Glutamatergic neuron (in vitro differentiated cells): ENCODE measurements around the gene BPI. TPM values are rescaled to one million over a fixed set of nuclear protein-coding genes. Genes with fewer than 3 reads are reported as not detected.
"Not testable (repeated sequence)": the region's sequence is repeated elsewhere in the genome, so short reads cannot be mapped to it uniquely, and the experiment has no call there.

Source experiments
- DNase-seq: peaks from one replicate; pipeline ENCODE4 v3.0.0; 2022
- H3K27ac Mint-ChIP-seq: one replicate; pipeline ENCODE4 v1.8.0; 2020; ENCODE audit warnings: mild to moderate bottlenecking, mixed read lengths, inconsistent platforms; ENCODE audit not compliant: unreplicated experiment
- H3K27me3 Mint-ChIP-seq: one replicate; pipeline ENCODE4 v1.8.0; 2020; ENCODE audit warnings: mild to moderate bottlenecking, moderate library complexity, mixed read lengths, inconsistent platforms; ENCODE audit not compliant: unreplicated experiment
- H3K36me3 Mint-ChIP-seq: one replicate; pipeline ENCODE4 v1.8.0; 2020; ENCODE audit warnings: mild to moderate bottlenecking, mixed read lengths, inconsistent platforms; ENCODE audit not compliant: unreplicated experiment
- H3K4me1 Mint-ChIP-seq: one replicate; pipeline ENCODE4 v1.8.0; 2020; ENCODE audit warnings: mild to moderate bottlenecking, low read depth, mixed read lengths, inconsistent platforms; ENCODE audit not compliant: unreplicated experiment
- H3K4me3 Mint-ChIP-seq: one replicate; pipeline ENCODE4 v1.8.0; 2020; ENCODE audit warnings: mild to moderate bottlenecking, mixed read lengths, inconsistent platforms; ENCODE audit not compliant: unreplicated experiment
- H3K9me3 Mint-ChIP-seq: one replicate; pipeline ENCODE4 v1.8.0; 2020; ENCODE audit warnings: mild to moderate bottlenecking, moderate library complexity, mixed read lengths, inconsistent platforms; ENCODE audit not compliant: unreplicated experiment
- CTCF ChIP-seq: fragments of 200-600 bp; sonication (generic); IDR thresholded peaks from one replicate; pipeline ENCODE4 v1.5.0; 2021; ENCODE audit not compliant: partially characterized antibody, unreplicated experiment
- total RNA-seq: library from RNA; stranded (reverse); fragmentation: NEBNext Ultra II Directional; extraction: Animal tissue kit (Norgen Biotek cat#: 25700); gene quantifications from one replicate; pipeline ENCODE4 v1.2.1, GENCODE V29; 2021; ENCODE audit not compliant: unreplicated experiment

Gene BPI
- total RNA-seq, 1 donor from 2014 or later = not detected

- Mint-ChIP-seq H3K4me1 (no peaks in the 10 kb centered on the region), H3K4me3 (no peak overlapping the region), H3K9me3 (peaks cover 2% of the 10 kb centered on the region), H3K36me3 (peaks cover 4% of the 10 kb centered on the region), H3K27me3 (peaks cover 7% of the 10 kb centered on the region), H3K27ac (no peak overlapping the region)
- no peak for DNase-seq
- no peak for TF ChIP-seq CTCF
These were observed 20.7 kb upstream of the BPI start for GRCh38 chr20:38283236-38283635.

- not testable (repeated sequence) for H3K4me3 Mint-ChIP-seq, H3K27ac Mint-ChIP-seq, H3K36me3 Mint-ChIP-seq, H3K4me1 Mint-ChIP-seq, DNase-seq, H3K9me3 Mint-ChIP-seq, H3K27me3 Mint-ChIP-seq
These were observed 19.8 kb upstream of the BPI start for GRCh38 chr20:38284066-38284650.

- TF ChIP-seq CTCF = no peak
- DNase-seq = no peak
- Mint-ChIP-seq H3K4me1 (no peaks in the 10 kb centered on the region), H3K9me3 (peaks cover 2% of the 10 kb centered on the region), H3K27me3 (peaks cover 7% of the 10 kb centered on the region), H3K27ac (no peak overlapping the region), H3K36me3 (peaks cover 4% of the 10 kb centered on the region), H3K4me3 (no peak overlapping the region)
These were observed 19.0 kb upstream of the BPI start for GRCh38 chr20:38284893-38285444.

GRCh38 chr20:38286586-38287531 lies 17.1 kb upstream of the BPI start:
- Mint-ChIP-seq H3K4me1 (no peaks in the 10 kb centered on the region), H3K27me3 (peaks cover 7% of the 10 kb centered on the region), H3K4me3 (no peak overlapping the region), H3K9me3 (peaks cover 1% of the 10 kb centered on the region), H3K36me3 (peaks cover 4% of the 10 kb centered on the region), H3K27ac (no peak overlapping the region)
- DNase-seq = no peak
- no peak for TF ChIP-seq CTCF

- TF ChIP-seq CTCF = no peak
- H3K27me3 Mint-ChIP-seq = no peaks in the 10 kb centered on the region
- H3K9me3 Mint-ChIP-seq = no peaks in the 10 kb centered on the region
- no peak overlapping the region for H3K4me3 Mint-ChIP-seq
- H3K36me3 Mint-ChIP-seq = no peaks in the 10 kb centered on the region
- no peak overlapping the region for H3K27ac Mint-ChIP-seq
- DNase-seq = no peak
- no peaks in the 10 kb centered on the region for H3K4me1 Mint-ChIP-seq
These were observed 12.8 kb upstream of the BPI start for GRCh38 chr20:38290829-38291814.
